NCI-H2196 (cell line): ENCODE data around the gene NRN1L.
A peak's percentile ranks its signal among the peaks of the same experiment; 100 is the strongest.
"Not testable (repeated sequence)": the region's sequence is repeated elsewhere in the genome, so short reads cannot be mapped to it uniquely, and the experiment has no call there.

Experiments
- DNase-seq: peaks from one replicate; lab custom pipeline; 2025; ENCODE audit not compliant: unreplicated experiment; lab: John Stamatoyannopoulos, UW

Gene NRN1L

GRCh38 chr16:67884684-67885083 is at the start of gene NRN1L:
Gene NRN1L (plus strand): TSS chr16:67884885. CDS start chr16:67884904, 19 bp downstream.
- DNase-seq, result peak; percentile 85

GRCh38 chr16:67837190-67837589 is 47.5 kb upstream of the NRN1L start:
- DNase-seq, result not testable (repeated sequence)

- DNase-seq, result no peak
Measured at GRCh38 chr16:67837811-67838210, 46.9 kb upstream of the NRN1L start.

DNA sequence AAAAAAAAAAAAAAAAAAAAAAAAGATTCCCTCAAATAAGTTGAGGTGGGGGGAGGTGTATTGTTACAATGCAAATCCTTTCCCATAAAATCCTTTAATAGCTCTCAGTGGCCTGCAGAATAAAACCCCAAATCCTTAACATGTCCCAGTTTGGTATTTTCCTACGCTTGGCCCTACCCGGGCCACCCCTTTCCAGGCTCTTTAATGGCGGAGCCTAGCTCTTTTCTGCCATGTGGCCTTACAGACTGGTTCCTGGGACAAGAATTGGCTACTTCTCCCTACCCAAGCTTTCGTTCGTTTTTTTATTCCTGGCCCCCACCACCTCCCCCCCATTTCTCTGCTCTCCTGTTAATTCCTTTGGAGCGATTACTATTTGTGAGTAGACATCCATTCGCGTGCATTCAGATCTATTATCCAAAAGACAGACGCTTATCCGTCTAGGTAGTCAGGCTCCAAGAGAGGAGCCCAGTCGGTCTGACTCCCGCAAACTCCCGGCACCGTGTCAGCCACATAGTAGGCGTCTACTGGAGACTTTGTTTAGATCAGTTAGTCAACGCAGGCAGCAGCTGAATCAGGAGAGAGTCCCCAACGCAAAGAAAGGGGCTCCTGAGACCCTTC is 43.4 kb upstream of the NRN1L start:
- DNase-seq, result no peak

DNA sequence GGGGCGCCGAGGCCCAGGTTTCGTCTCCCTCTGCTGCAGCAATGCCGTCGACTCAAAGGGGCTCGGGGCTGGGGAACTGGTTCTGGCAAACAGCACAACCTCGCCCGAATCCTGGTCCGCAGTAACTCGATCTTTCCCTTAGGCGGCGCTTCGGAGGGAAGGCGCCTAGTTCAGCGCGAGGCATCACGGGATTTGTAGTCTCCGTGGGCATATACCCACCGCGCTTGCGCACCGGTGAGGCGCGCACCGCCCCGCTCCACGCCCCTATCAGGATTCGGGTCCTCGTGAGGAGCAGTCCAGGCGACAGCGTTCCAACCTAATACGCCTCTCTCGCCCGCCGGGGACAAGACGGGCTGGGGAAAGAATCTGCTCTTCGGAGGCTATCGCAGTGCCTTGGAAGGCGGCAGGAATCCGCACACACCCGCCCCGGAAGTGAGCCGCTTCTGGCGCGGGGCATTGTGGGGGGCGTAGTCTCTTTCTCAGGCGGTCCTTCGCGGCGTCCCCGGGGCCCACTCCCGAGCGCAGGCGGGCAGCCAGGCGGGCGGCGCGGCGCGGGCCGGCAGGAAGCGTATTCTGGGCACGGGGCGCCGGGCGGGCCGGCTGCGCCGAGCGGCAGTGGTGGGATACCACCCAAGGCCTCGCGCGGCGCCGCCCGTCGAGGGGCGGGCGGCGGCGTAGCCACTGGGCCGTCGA is 42.7 kb upstream of the NRN1L start, which contains the start of gene THAP11:
THAP11 (plus strand) TSS at position 505 of the 693 bp plus-strand sequence. CDS start 235 bp downstream, outside the sequence.
- peak; percentile 85 for DNase-seq

DNA sequence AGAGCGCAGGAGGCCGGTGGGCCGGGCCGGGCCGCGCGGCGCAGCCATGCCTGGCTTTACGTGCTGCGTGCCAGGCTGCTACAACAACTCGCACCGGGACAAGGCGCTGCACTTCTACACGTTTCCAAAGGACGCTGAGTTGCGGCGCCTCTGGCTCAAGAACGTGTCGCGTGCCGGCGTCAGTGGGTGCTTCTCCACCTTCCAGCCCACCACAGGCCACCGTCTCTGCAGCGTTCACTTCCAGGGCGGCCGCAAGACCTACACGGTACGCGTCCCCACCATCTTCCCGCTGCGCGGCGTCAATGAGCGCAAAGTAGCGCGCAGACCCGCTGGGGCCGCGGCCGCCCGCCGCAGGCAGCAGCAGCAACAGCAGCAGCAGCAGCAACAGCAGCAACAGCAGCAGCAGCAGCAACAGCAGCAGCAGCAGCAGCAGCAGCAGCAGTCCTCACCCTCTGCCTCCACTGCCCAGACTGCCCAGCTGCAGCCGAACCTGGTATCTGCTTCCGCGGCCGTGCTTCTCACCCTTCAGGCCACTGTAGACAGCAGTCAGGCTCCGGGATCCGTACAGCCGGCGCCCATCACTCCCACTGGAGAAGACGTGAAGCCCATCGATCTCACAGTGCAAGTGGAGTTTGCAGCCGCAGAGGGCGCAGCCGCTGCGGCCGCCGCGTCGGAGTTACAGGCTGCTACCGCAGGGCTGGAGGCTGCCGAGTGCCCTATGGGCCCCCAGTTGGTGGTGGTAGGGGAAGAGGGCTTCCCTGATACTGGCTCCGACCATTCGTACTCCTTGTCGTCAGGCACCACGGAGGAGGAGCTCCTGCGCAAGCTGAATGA is 42.0 kb upstream of the NRN1L start:
- no peak for DNase-seq

GRCh38 chr16:67843343-67843765 is 41.3 kb upstream of the NRN1L start:
- no peak for DNase-seq

DNA sequence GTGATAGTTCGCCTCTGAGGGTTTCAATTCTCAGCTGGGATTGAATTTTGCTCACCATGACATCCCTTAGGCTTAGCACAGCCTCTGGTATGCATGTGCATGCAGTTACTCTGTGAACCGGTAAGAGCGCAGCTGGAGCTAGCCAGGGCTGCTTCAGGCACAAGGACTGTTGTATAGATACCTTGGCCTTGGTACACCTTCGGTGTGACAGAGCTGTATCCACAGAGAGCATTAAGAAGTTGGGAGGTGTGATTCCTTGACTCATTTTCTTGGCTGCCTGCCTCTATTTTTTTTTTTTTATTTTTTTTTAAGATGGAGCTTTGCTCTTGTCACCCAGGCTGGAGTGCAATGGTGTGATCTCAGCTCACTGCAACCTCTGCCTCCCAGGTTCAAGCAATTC is 40.2 kb upstream of the NRN1L start:
- DNase-seq, result no peak

- no peak for DNase-seq
Measured at GRCh38 chr16:67845291-67846062, 39.2 kb upstream of the NRN1L start.

DNA sequence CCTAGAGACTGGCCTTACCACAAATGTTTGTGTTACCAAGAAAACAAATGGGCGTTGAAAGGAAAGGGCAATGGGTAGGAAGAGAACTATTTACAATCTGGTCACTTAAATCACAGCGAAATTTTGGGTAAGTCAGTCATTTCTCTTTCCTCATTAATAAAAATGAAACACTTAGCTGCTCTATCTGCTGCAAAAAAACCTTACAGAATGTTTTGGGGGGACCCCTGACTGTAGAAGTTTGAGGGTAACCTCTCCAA is 38.7 kb upstream of the NRN1L start:
- no peak for DNase-seq

GRCh38 chr16:67846320-67847063 is 38.2 kb upstream of the NRN1L start, which contains the start of gene NUTF2:
Gene NUTF2 (plus strand): TSS chr16:67846933. CDS start chr16:67865131, 18,198 bp downstream.
- DNase-seq, result peak; percentile 85

GRCh38 chr16:67847064-67847861 is 37.4 kb upstream of the NRN1L start, which contains the start of gene CENPT:
Gene CENPT (minus strand): TSS chr16:67847693. CDS start chr16:67833859, 13,834 bp downstream.
- DNase-seq, result no peak

DNA sequence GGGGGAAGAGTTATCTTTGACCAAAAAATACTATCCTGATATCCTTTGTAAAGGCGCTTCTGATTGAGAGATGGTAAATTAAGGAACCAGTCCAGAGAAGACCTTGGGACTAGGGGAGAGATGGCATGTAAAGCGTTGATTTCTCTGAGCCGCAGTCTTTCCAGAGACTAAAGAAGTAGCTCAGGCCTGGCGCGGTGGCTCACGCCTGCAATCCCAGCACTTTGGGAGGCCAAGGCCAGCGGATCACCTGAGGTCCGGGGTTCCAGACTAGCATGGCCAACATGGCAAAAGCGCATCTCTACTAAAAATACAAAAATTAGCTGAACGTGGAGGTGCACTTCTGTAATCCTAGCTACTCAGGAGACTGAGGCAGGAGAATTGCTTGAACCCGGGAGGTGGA is 36.6 kb upstream of the NRN1L start:
- no peak for DNase-seq

DNA sequence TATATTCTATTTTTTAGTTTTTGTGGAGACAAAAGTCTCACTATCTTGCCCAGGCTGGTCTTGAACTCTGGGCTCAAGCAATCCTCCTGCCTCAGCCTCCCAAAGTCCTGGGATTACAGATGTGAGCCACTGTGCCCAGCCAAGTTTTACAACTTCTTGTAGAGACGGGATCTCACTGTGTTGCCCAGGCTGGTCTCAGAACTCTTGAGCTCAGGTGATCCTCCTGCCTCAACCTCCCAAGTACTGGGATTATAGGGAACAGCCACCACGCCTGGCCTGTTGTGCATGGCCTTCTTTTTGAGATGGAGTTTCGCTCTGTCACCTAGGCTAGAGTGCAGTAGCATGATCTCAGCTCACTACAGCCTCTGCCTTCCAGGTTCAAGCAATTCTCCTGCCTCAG is 31.0 kb upstream of the NRN1L start:
- DNase-seq, result no peak

DNA sequence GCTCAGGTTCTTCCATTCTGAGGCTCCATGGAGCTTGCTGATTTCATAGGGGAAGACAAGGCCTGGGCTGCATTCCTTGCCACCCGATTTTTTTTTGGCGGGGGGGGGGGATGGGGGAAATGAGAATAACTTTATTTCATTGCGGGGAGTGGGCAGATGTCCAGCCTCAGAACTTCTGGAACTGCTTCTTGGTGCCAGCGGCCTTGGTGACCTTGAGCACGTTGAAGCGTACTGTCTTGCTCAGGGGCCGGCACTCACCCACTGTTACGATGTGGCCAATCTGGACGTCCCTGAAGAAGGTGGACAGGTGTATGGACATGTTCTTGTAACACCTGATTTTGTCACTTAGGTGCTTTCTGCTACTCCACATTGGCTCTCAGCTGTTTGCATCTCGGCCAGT is 28.9 kb upstream of the NRN1L start:
- DNase-seq, result no peak

- DNase-seq, result no peak
Measured at GRCh38 chr16:67856927-67857546, 27.6 kb upstream of the NRN1L start.

DNA sequence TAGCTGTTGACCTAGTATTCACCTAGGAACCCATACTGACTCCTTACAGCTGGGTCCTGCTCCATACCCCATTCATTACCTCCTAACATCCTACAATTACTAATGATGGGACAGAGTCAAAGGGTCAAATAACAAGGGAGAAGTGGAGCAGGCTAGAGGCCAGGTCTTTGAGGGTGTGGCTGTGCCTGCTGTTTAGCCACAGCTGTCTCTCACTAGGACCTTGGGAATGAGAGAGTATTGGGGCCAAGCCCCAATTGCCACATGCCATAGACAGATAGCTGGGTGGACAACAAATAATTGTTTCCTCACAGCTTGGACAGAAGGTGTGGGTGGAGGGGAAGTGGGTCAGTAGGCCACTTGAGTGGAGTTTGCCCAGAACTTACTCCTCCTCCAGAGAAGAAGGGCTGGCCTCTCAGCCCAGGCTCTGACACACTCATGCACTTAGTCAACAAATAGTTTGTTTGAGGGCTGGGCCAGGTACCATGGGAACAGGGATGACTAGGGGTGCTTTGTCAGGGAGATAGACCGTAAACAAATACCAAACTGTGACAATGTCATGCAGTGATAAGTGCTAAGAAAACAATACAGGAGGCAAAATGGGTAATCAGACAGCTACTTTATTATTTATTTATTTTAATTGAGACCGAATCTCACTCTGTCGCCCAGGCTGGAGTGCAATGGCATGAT is 27.0 kb upstream of the NRN1L start:
- peak; percentile 65 for DNase-seq

DNA sequence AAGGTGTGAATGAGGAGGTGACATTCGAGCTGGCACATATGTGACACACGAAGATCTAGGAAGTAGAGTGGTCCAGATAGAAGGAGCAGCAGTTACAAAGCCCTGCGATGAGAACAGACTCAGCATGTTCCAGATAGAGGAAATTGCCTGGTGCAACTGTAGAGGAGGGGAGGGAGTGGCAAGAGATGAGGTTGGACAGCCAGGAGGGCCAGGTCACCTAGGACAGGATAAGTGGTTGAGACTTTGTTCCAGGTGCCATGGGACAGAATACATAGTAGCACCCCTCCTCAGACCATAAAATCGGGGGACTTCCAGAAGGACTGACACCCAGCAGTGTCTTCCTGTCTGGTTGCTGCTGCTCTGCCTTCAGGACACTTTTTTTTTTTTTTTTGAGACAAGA is 26.2 kb upstream of the NRN1L start:
- no peak for DNase-seq
